GM12874 (cell line): Measurements from ENCODE around the gene WDR6.

Source experiments
- CTCF ChIP-seq: IDR thresholded peaks from 2 replicates; pipeline ENCODE4 v1.5.1; 2011; ENCODE audit warnings: low read depth, mild to moderate bottlenecking, control low read depth, low read length, moderate library complexity; ENCODE audit not compliant: insufficient read depth

Gene WDR6

GRCh38 chr3:49053543-49053942 lies 46.4 kb downstream of the WDR6 start:
- no peak for TF ChIP-seq CTCF

GRCh38 chr3:49054344-49054862 lies 47.2 kb downstream of the WDR6 start:
- TF ChIP-seq CTCF: no peak

GRCh38 chr3:49057268-49057667 lies 50.1 kb downstream of the WDR6 start:
- no peak for TF ChIP-seq CTCF

GRCh38 chr3:49058011-49058410 lies 50.8 kb downstream of the WDR6 start:
- no peak for TF ChIP-seq CTCF
